ENCODE data around the gene ISG15. TPM values are rescaled to one million over a fixed set of nuclear protein-coding genes. Genes with fewer than 3 reads are reported as not detected.

ISG15 gene
- total and polyA plus RNA-seq, 2 of the 13 experiments (the other 11 are each of a cell fraction or from before 2014, with no cell fraction given), result 42.1 to 54.9 TPM

GRCh38 chr1:999725-1000356 is 13.5 kb upstream of the ISG15 start, which contains the start of gene HES4 (continued):
- TF ChIP-seq ZNF790 (CRISPR knock-in tag; IDR thresholded peaks at IDR 0.05; ENCODE audit: borderline replicate concordance), result no peak; the same call in 1 of the 2 replicates
- no peak for TF ChIP-seq ZBTB20 (CRISPR knock-in tag; IDR thresholded peaks at IDR 0.05; ENCODE audit: borderline replicate concordance, low read depth)
- no peak for TF ChIP-seq GPBP1L1 (CRISPR knock-in tag; IDR thresholded peaks at IDR 0.05)
- no peak for TF ChIP-seq ZNF513 (CRISPR knock-in tag; conservative IDR thresholded peaks at IDR 0.05)
- no peak for TF ChIP-seq HMG20A (CRISPR knock-in tag; IDR thresholded peaks at IDR 0.05; ENCODE audit: borderline replicate concordance)
- TF ChIP-seq ZNF564 (CRISPR knock-in tag; IDR thresholded peaks at IDR 0.05), result no peak; the same call in 1 of the 2 replicates
- TF ChIP-seq TFDP1 (CRISPR knock-in tag; IDR thresholded peaks at IDR 0.05; ENCODE audit: borderline replicate concordance), result peak; percentile 83
- no peak for TF ChIP-seq ZSCAN9 (CRISPR knock-in tag; IDR thresholded peaks at IDR 0.05; ENCODE audit: borderline replicate concordance)
- no peak for TF ChIP-seq PRPF4 (IDR thresholded peaks at IDR 0.05; ENCODE audit: low read depth, low read length, poor library complexity, severe bottlenecking)
- TF ChIP-seq ARNTL (CRISPR knock-in tag; IDR thresholded peaks at IDR 0.05), result no peak
- no peak for TF ChIP-seq HMG20B (CRISPR knock-in tag; conservative IDR thresholded peaks at IDR 0.05)
- TF ChIP-seq ZNF18 (CRISPR knock-in tag; IDR thresholded peaks at IDR 0.05; ENCODE audit: insufficient replicate concordance), result no peak
- no peak for TF ChIP-seq ZNF44 (CRISPR knock-in tag; IDR thresholded peaks at IDR 0.05)
- peak; percentile 62; the same call in 1 of the 2 replicates for TF ChIP-seq ZBTB3 (CRISPR knock-in tag; IDR thresholded peaks at IDR 0.05; ENCODE audit: borderline replicate concordance, low read depth)
- no peak for TF ChIP-seq ZNF891 (CRISPR knock-in tag; IDR thresholded peaks at IDR 0.05)
- no peak for TF ChIP-seq RELA (CRISPR knock-in tag; IDR thresholded peaks at IDR 0.05)
- TF ChIP-seq ZNF7 (CRISPR knock-in tag; IDR thresholded peaks at IDR 0.05), result no peak
- no peak for TF ChIP-seq ONECUT2 (CRISPR knock-in tag; IDR thresholded peaks at IDR 0.05)
- 0 out of 2 replicates have a peak, but pooled peaks have one; percentile 53 for TF ChIP-seq ZNF234 (CRISPR knock-in tag; conservative IDR thresholded peaks at IDR 0.05)
- no peak for TF ChIP-seq ZNF3 (CRISPR knock-in tag; IDR thresholded peaks at IDR 0.05)
- TF ChIP-seq ZNF850 (CRISPR knock-in tag; conservative IDR thresholded peaks at IDR 0.05), result no peak; the same call in 1 of the 2 replicates
- TF ChIP-seq ZIK1 (CRISPR knock-in tag; IDR thresholded peaks at IDR 0.05; ENCODE audit: borderline replicate concordance, low read depth), result no peak
- TF ChIP-seq IRX3 (CRISPR knock-in tag; IDR thresholded peaks at IDR 0.05; ENCODE audit: borderline replicate concordance, low read depth), result no peak; the same call in 1 of the 2 replicates

Measured in HepG2 (cell line).